HG02588 (cell line): ENCODE results near the gene ADCY10.
"Not testable (repeated sequence)": the region's sequence is repeated elsewhere in the genome, so short reads cannot be mapped to it uniquely, and the experiment has no call there.

ENCODE experiments used
- ATAC-seq: cut with Tn5 transposase; IDR thresholded peaks from one replicate; pipeline ENCODE4 v1.9.1; 2021; ENCODE audit warnings: mild to moderate bottlenecking, moderate library complexity; ENCODE audit not compliant: unreplicated experiment

Gene ADCY10

GRCh38 chr1:167815650-167816049 lies 98.3 kb downstream of the ADCY10 start:
- ATAC-seq: no peak

GRCh38 chr1:167812972-167813371 lies 101.0 kb downstream of the ADCY10 start:
- no peak for ATAC-seq

GRCh38 chr1:167808690-167809089 lies 105.2 kb downstream of the ADCY10 start:
- ATAC-seq: no peak

GRCh38 chr1:167808104-167808503 lies 105.8 kb downstream of the ADCY10 start:
- no peak for ATAC-seq

- ATAC-seq: not testable (repeated sequence)
Observed at GRCh38 chr1:167806676-167807075, 107.3 kb downstream of the ADCY10 start.

GRCh38 chr1:167806235-167806634 lies 107.7 kb downstream of the ADCY10 start:
- not testable (repeated sequence) for ATAC-seq

GRCh38 chr1:167805041-167805556 lies 108.8 kb downstream of the ADCY10 start:
- no peak for ATAC-seq

GRCh38 chr1:167803358-167804207 lies 110.4 kb downstream of the ADCY10 start:
- ATAC-seq: peak; percentile 90

- no peak for ATAC-seq
Observed at GRCh38 chr1:167802235-167802634, 111.7 kb downstream of the ADCY10 start.

- ATAC-seq: no peak
Observed at GRCh38 chr1:167800251-167800650, 113.7 kb downstream of the ADCY10 start.

- ATAC-seq: no peak
Observed at GRCh38 chr1:167799747-167800146, 114.2 kb downstream of the ADCY10 start.

GRCh38 chr1:167798952-167799351 lies 115.0 kb downstream of the ADCY10 start:
- no peak for ATAC-seq

- ATAC-seq: no peak
Observed at GRCh38 chr1:167797015-167797414, 116.9 kb downstream of the ADCY10 start.

- no peak for ATAC-seq
Observed at GRCh38 chr1:167795810-167796740, 117.9 kb downstream of the ADCY10 start.

GRCh38 chr1:167794043-167794442 lies 119.9 kb downstream of the ADCY10 start:
- no peak for ATAC-seq

- no peak for ATAC-seq
Observed at GRCh38 chr1:167792188-167792565, 121.8 kb downstream of the ADCY10 start.

GRCh38 chr1:167791281-167792187 lies 122.4 kb downstream of the ADCY10 start:
- no peak for ATAC-seq

- no peak for ATAC-seq
Observed at GRCh38 chr1:167790117-167790516, 123.8 kb downstream of the ADCY10 start.

- no peak for ATAC-seq
Observed at GRCh38 chr1:167789501-167789900, 124.4 kb downstream of the ADCY10 start.

- ATAC-seq: no peak
Observed at GRCh38 chr1:167786502-167786901, 127.4 kb downstream of the ADCY10 start.
